Hepatocyte (in vitro differentiated cells): ENCODE results near the gene THBS2.

Experiments
- CTCF ChIP-seq: fragments of 200-600 bp; sonication (generic); IDR thresholded peaks from 2 replicates; pipeline ENCODE4 v1.5.1; 2016; ENCODE audit warnings: antibody characterized with exemption, mild to moderate bottlenecking; ENCODE audit not compliant: poor library complexity
- EZH2 ChIP-seq: fragments of 200-600 bp; sonication (generic); IDR thresholded peaks from 2 replicates; pipeline ENCODE4 v1.6.1; 2016; ENCODE audit warnings: antibody characterized with exemption, mild to moderate bottlenecking, borderline replicate concordance
- EZH2phosphoT487 ChIP-seq: fragments of 200-600 bp; sonication (generic); IDR thresholded peaks from one replicate; pipeline ENCODE4 v1.6.1; 2018; ENCODE audit warnings: antibody characterized with exemption, mild to moderate bottlenecking, low read depth, moderate library complexity; ENCODE audit not compliant: unreplicated experiment, severe bottlenecking

GRCh38 chr6:169302255-169302654 is 48.6 kb upstream of the THBS2 start:
- TF ChIP-seq CTCF, result no peak
- TF ChIP-seq EZH2, result no peak
- no peak for TF ChIP-seq EZH2phosphoT487
